Stomach (tissue), 9 donors: Measurements from ENCODE around the gene EBF3. TPM values are rescaled to one million over a fixed set of nuclear protein-coding genes. Genes with fewer than 3 reads are reported as not detected.
A peak's percentile ranks its signal among the peaks of the same experiment; 100 is the strongest.

Experiments used
- DNase-seq, 2 donors: peaks; one replicate each; pipeline versions ENCODE4 v3.0.0 to v3.0.0-alpha.2; 2013 to 2019
- H3K27ac ChIP-seq, 5 donors: fragments of 200-600 bp in 4 of 5; sonication (generic) in 4 of 5; one replicate each; pipeline ENCODE4 v1.5.1; 2013 to 2019; ENCODE audit warnings: mild to moderate bottlenecking in 1 of 5, moderate library complexity in 1 of 5
- H3K27me3 ChIP-seq, 3 donors: fragments of 200-600 bp; sonication (generic); one replicate each; pipeline ENCODE4 v1.5.1; 2017 to 2019; ENCODE audit warnings: mixed run types in 1 of 3
- H3K36me3 ChIP-seq, 4 donors: fragments of 200-600 bp; sonication (generic); 1 replicate in 3 of 4; 2 replicates in 1 of 4; pipeline ENCODE4 v1.5.1; 2016 to 2019
- H3K4me1 ChIP-seq, 4 donors: fragments of 200-600 bp; sonication (generic); one replicate each; pipeline ENCODE4 v1.5.1; 2016 to 2019
- H3K4me3 ChIP-seq, 4 donors: fragments of 200-600 bp; sonication (generic) in 3 of 4; one replicate each; pipeline ENCODE4 v1.5.1; 2016 to 2019; ENCODE audit warnings: mild to moderate bottlenecking in 1 of 4
- H3K9me3 ChIP-seq, 4 donors: fragments of 200-600 bp; sonication (generic); one replicate each; pipeline ENCODE4 v1.5.1; 2016 to 2019
- EP300 ChIP-seq: sonication (generic); formaldehyde crosslinking; IDR thresholded peaks from one replicate; pipeline ENCODE4 v1.6.1; 2017; ENCODE audit warnings: antibody characterized with exemption
- POLR2A ChIP-seq, 4 donors: fragments of 450-650 bp; IDR thresholded peaks; one replicate each; pipeline ENCODE4 v1.6.1; 2016; ENCODE audit warnings: antibody characterized with exemption in 4 of 4, control low read depth in 2 of 4, mild to moderate bottlenecking in 1 of 4, moderate library complexity in 1 of 4
- POLR2AphosphoS5 ChIP-seq, 3 donors: sonication (generic); formaldehyde crosslinking; IDR thresholded peaks; one replicate each; pipeline ENCODE4 v1.6.1; 2016; ENCODE audit warnings: antibody characterized with exemption in 3 of 3
- WGBS, 5 donors: extraction: QIAGEN DNeasy Blood & Tissue Kit in 3 of 5; methylation state at CpG; one replicate each; pipeline versions ENCODE4 v1.1.5 to v1.1.7; 2013 to 2018; 5-methylcytosine and 5-hydroxymethylcytosine counted together
- intact Hi-C: fragments of 100-400 bp; cut with DNase I; formaldehyde crosslinking; loops from one replicate; pipeline ENCODE4 v1.15.1; 2023; ENCODE audit warnings: low total_unique reads
- polyA plus RNA-seq, 3 donors: library from polyadenylated mRNA; stranded (reverse); fragments of 200-250 nt; gene quantifications; one replicate each; pipeline ENCODE4 v1.2.3, GENCODE V29; 2013
- total RNA-seq, 5 donors: library from RNA; depleted of rRNA; stranded (reverse); fragments of >200 nt; gene quantifications; one replicate each; pipeline versions ENCODE4 v1.1.0 to v1.2.3, GENCODE V29; 2014 to 2016
- TF ChIP-seq, protein P1 (sequence below), 7 experiments: fragments of 450-650 bp in 4 of 7; fragments of 200-600 bp in 3 of 7; sonication (generic) in 3 of 7; IDR thresholded peaks; one replicate each; pipeline ENCODE4 v1.5.1; 2016 to 2019; ENCODE audit warnings: antibody characterized with exemption in 7 of 7, control low read depth in 2 of 7, mild to moderate bottlenecking in 1 of 7
- donor health status: healthy with polysubstance abuse.
- donor health status: Bipolar disorder and iron deficiency.
- donor health status: healthy.

EBF3 gene
- total and polyA plus RNA-seq, 8 donors, result 0.19 to 7.3 (median 0.58) TPM; not detected in 3

DNA sequence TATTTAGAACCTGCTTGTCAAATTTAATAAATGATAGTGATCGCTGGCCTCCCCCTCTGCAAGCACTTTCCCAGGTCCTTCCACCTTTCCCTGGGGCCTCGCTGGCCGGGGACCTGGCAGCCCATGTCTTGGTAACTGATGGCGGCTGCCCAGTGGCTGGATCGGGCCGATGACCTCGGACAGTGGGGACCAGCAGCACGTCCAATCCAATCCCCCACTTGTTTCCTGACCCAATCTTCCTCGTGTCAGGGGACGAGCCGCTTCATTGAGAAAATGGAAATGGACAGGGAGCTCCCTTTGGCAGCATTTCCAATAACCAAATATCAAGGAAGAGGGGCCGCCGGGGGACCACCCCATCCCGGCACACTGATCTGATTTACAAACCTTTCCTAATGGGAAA, 17.2 kb downstream of the EBF3 start:
- intact Hi-C loops, result no loop called here
- no peak overlapping the region for H3K4me3 ChIP-seq
- TF ChIP-seq POLR2AphosphoS5 (IDR thresholded peaks at IDR 0.05), result no peak
- no peak for TF ChIP-seq POLR2A (IDR thresholded peaks at IDR 0.05)
- TF ChIP-seq, protein P1, sequence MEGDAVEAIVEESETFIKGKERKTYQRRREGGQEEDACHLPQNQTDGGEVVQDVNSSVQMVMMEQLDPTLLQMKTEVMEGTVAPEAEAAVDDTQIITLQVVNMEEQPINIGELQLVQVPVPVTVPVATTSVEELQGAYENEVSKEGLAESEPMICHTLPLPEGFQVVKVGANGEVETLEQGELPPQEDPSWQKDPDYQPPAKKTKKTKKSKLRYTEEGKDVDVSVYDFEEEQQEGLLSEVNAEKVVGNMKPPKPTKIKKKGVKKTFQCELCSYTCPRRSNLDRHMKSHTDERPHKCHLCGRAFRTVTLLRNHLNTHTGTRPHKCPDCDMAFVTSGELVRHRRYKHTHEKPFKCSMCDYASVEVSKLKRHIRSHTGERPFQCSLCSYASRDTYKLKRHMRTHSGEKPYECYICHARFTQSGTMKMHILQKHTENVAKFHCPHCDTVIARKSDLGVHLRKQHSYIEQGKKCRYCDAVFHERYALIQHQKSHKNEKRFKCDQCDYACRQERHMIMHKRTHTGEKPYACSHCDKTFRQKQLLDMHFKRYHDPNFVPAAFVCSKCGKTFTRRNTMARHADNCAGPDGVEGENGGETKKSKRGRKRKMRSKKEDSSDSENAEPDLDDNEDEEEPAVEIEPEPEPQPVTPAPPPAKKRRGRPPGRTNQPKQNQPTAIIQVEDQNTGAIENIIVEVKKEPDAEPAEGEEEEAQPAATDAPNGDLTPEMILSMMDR (IDR thresholded peaks at IDR 0.05), result no peak
- TF ChIP-seq EP300, result no peak
- H3K36me3 ChIP-seq, result no peaks in the 10 kb centered on the region
- no peaks in the 10 kb centered on the region for H3K4me1 ChIP-seq
- H3K27me3 ChIP-seq, result peaks cover 0 to 65% (median 6%) of the 10 kb centered on the region in 3 donors
- peak overlapping the region in 3 of 5 donors; percentile 0 to 49 (median 48) for H3K27ac ChIP-seq
- 73 to 82% (median 76%) methylated on average over 14 of the region's 14 CpGs for WGBS, 5 donors
- no peaks in the 10 kb centered on the region for H3K9me3 ChIP-seq
- DNase-seq, result peak in 1 of 2 donors; percentile 21

GRCh38 chr10:129945941-129946760, 17.9 kb downstream of the EBF3 start:
- WGBS, 5 donors, result 57 to 79% (median 70%) methylated on average over 26 of the region's 26 CpGs
- DNase-seq, result peak; percentile 9 to 78
- H3K4me1 ChIP-seq, result no peaks in the 10 kb centered on the region
- no peaks in the 10 kb centered on the region for H3K9me3 ChIP-seq
- no peak for TF ChIP-seq POLR2AphosphoS5 (IDR thresholded peaks at IDR 0.05)
- no peak for TF ChIP-seq POLR2A (IDR thresholded peaks at IDR 0.05)
- no peak for TF ChIP-seq EP300
- TF ChIP-seq, protein P1 (IDR thresholded peaks at IDR 0.05), result no peak
- peaks cover 0 to 64% (median 2%) of the 10 kb centered on the region in 3 donors for H3K27me3 ChIP-seq
- intact Hi-C loops, result no loop called here
- no peaks in the 10 kb centered on the region for H3K36me3 ChIP-seq
- H3K27ac ChIP-seq, result peak overlapping the region in 3 of 5 donors; percentile 0 to 49 (median 48)
- no peak overlapping the region for H3K4me3 ChIP-seq

DNA sequence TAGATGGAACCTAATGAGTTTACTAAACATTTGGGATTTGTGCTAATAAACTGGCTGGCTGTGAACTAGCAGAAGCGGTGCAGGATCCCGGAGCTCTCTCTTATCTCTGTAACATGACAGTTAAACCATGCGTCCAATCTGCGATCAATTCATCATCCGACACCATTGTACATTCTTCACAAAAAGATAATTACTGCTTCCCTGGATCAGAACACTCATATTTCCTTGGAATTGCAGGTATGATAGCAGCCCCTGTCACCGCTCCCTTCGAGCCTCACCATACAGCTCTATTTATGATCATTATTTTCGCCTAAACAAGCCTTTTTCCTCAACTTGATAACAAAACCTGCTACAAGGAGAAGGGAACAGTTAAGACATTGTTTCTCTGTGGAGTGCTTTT, 18.5 kb downstream of the EBF3 start:
- Histone ChIP-seq H3K27me3 (peaks cover 0 to 61% (median 0%) of the 10 kb centered on the region in 3 donors), H3K4me3 (no peak overlapping the region), H3K4me1 (no peaks in the 10 kb centered on the region), H3K36me3 (no peaks in the 10 kb centered on the region), H3K9me3 (no peaks in the 10 kb centered on the region), H3K27ac (peak overlapping the region in 2 of 5 donors; percentile 48 to 52)
- intact Hi-C loops, result no loop called here
- 86 to 90% (median 88%) methylated on average over 8 of the region's 8 CpGs for WGBS, 5 donors
- no peak for DNase-seq
- TF ChIP-seq POLR2A (IDR thresholded peaks at IDR 0.05) (no peak), POLR2AphosphoS5 (IDR thresholded peaks at IDR 0.05) (no peak), EP300 (no peak)
- TF ChIP-seq, protein P1 (IDR thresholded peaks at IDR 0.05), result no peak

GRCh38 chr10:129945064-129945463, 19.0 kb downstream of the EBF3 start:
- TF ChIP-seq, protein P1 (IDR thresholded peaks at IDR 0.05), result no peak
- no peak for TF ChIP-seq POLR2AphosphoS5 (IDR thresholded peaks at IDR 0.05)
- no peak for TF ChIP-seq POLR2A (IDR thresholded peaks at IDR 0.05)
- TF ChIP-seq EP300, result no peak
- H3K4me1 ChIP-seq, result no peaks in the 10 kb centered on the region
- intact Hi-C loops, result no loop called here
- H3K36me3 ChIP-seq, result no peaks in the 10 kb centered on the region
- H3K9me3 ChIP-seq, result no peaks in the 10 kb centered on the region
- H3K4me3 ChIP-seq, result no peak overlapping the region
- peaks cover 0 to 59% (median 0%) of the 10 kb centered on the region in 3 donors for H3K27me3 ChIP-seq
- 75 to 83% (median 80%) methylated on average over 6 of the region's 6 CpGs for WGBS, 5 donors
- no peak for DNase-seq
- peak overlapping the region in 2 of 5 donors; percentile 48 to 52 for H3K27ac ChIP-seq
